ENCODE results near the gene AKNAD1.

- TF ChIP-seq CTCF (IDR thresholded peaks at IDR 0.05; ENCODE audit: low read depth, low read length, poor library complexity, severe bottlenecking): no peak
- no peak for TF ChIP-seq EZH2phosphoT487 (IDR thresholded peaks at IDR 0.05; ENCODE audit: borderline replicate concordance, low read length)
These were observed 8.5 kb upstream of the AKNAD1 start for GRCh38 chr1:108865316-108865910.

Data from DOHH2 (cell line).